ENCODE measurements around the gene PRDM15.

DNA sequence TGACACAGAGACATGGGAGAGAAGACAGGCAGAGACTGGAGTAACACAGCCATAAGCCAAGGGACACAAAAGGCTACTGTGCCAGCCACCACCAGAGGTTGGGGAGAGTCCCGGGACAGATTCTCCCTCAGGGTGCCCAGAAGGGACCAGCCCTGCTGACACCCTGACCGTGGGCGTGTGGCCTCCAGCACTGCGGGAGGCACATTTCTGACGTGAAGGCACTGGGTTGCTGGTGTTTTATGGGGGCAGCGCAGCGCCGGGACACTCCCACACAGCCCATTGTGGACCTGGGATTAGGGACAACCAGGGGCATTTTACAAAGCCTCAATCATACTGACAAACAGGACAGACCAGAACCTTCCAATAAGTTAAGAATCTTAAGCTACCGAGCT is 26.2 kb downstream of the PRDM15 start:
- TF ChIP-seq, protein P1, sequence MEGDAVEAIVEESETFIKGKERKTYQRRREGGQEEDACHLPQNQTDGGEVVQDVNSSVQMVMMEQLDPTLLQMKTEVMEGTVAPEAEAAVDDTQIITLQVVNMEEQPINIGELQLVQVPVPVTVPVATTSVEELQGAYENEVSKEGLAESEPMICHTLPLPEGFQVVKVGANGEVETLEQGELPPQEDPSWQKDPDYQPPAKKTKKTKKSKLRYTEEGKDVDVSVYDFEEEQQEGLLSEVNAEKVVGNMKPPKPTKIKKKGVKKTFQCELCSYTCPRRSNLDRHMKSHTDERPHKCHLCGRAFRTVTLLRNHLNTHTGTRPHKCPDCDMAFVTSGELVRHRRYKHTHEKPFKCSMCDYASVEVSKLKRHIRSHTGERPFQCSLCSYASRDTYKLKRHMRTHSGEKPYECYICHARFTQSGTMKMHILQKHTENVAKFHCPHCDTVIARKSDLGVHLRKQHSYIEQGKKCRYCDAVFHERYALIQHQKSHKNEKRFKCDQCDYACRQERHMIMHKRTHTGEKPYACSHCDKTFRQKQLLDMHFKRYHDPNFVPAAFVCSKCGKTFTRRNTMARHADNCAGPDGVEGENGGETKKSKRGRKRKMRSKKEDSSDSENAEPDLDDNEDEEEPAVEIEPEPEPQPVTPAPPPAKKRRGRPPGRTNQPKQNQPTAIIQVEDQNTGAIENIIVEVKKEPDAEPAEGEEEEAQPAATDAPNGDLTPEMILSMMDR (conservative IDR thresholded peaks at IDR 0.05; ENCODE audit: low read length) = no peak
- no peak for TF ChIP-seq EZH2phosphoT487 (IDR thresholded peaks at IDR 0.05; ENCODE audit: borderline replicate concordance, low read depth, low read length)
